GM19455 (cell line): ENCODE data around the gene SDCCAG8.

Experiments
- ATAC-seq: cut with Tn5 transposase; IDR thresholded peaks from one replicate; pipeline ENCODE4 v1.9.1; 2021; ENCODE audit not compliant: unreplicated experiment

The SDCCAG8 gene

GRCh38 chr1:243477731-243478290 lies 222.0 kb downstream of the SDCCAG8 start:
- no peak for ATAC-seq

GRCh38 chr1:243481101-243481500 lies 225.3 kb downstream of the SDCCAG8 start:
- ATAC-seq = no peak

GRCh38 chr1:243482141-243483022 lies 226.5 kb downstream of the SDCCAG8 start:
- no peak for ATAC-seq

GRCh38 chr1:243483071-243483771 lies 227.4 kb downstream of the SDCCAG8 start:
- no peak for ATAC-seq

GRCh38 chr1:243483952-243484351 lies 228.1 kb downstream of the SDCCAG8 start:
- ATAC-seq = no peak

GRCh38 chr1:243487036-243487648 lies 231.3 kb downstream of the SDCCAG8 start:
- ATAC-seq = no peak

- no peak for ATAC-seq
Measured at GRCh38 chr1:243487649-243488227, 231.9 kb downstream of the SDCCAG8 start.

GRCh38 chr1:243488459-243489157 lies 232.8 kb downstream of the SDCCAG8 start:
- ATAC-seq = no peak

GRCh38 chr1:243489158-243489527 lies 233.3 kb downstream of the SDCCAG8 start:
- no peak for ATAC-seq

GRCh38 chr1:243489681-243490546 lies 234.1 kb downstream of the SDCCAG8 start:
- ATAC-seq = no peak

- no peak for ATAC-seq
Measured at GRCh38 chr1:243490748-243491686, 235.2 kb downstream of the SDCCAG8 start.

- no peak for ATAC-seq
Measured at GRCh38 chr1:243493156-243494129, 237.6 kb downstream of the SDCCAG8 start.

- ATAC-seq = no peak
Measured at GRCh38 chr1:243494741-243495431, 239.0 kb downstream of the SDCCAG8 start.

- no peak for ATAC-seq
Measured at GRCh38 chr1:243495442-243496186, 239.8 kb downstream of the SDCCAG8 start.

GRCh38 chr1:243496187-243496646 lies 240.4 kb downstream of the SDCCAG8 start:
- ATAC-seq = no peak

GRCh38 chr1:243496806-243497205 lies 241.0 kb downstream of the SDCCAG8 start:
- ATAC-seq = no peak
